Activated CD4-positive, alpha-beta T cell treated with anti-CD3 and anti-CD28 coated beads, Interleukin-2, Interleukin-4, amounts not matched to agents 100 ng/mL and 50 ng/mL, durations not matched to agents 16 hours and 8 hours (primary cell): ENCODE measurements around the gene CARD6.
"Not testable (repeated sequence)": the region's sequence is repeated elsewhere in the genome, so short reads cannot be mapped to it uniquely, and the experiment has no call there.

Experiments used
- DNase-seq: peaks from one replicate; pipeline ENCODE4 v3.0.0-alpha.2; 2020; ENCODE audit warnings: low spot score

CARD6 gene

DNA sequence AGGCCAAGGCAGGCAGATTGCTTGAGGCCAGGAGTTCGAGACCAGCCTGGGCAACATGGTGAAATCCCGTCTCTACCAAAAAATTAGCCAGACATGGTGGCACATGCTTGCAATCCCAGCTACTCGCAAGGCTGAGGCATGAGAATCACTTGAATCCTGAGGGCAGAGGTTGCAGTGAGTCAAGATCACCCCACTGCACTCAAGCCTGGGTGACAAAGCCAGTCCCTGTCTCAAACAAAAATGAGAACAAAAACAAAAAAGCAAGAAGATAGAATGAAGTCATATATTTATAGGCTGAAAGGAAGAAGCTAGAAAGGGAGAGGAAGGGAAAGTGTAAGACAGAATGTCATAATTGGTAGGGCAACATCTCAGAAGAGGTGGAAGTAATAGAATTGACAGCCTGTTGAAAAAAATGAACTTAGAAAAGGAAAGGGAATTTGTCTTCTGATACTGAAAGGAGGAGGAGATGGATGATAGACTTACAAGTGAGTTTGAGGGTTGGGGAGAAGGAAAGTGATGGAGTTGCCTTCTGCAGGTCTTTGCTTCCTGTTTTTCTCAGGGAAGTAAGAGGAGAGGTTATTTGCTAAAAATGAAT is 32.2 kb downstream of the CARD6 start:
- no peak for DNase-seq

DNA sequence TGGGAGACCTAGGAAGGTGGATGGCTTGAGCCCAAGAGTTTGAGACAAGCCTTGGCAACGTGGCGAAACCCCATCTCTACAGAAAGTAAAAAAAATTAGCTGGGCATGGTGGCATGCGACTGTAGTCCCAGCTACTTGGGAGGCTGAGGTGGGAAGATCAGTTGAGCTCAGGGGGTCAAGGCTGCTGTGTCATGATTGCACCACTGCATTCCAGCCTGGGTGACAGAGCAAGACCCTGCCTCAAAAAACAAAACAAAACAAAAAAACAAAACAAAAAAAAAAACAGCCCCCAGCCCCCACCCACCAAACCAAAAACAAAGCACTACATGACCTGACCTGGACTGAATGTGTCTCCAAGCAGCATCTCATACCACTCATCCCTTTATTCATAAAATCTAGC is 34.8 kb downstream of the CARD6 start:
- DNase-seq: no peak

DNA sequence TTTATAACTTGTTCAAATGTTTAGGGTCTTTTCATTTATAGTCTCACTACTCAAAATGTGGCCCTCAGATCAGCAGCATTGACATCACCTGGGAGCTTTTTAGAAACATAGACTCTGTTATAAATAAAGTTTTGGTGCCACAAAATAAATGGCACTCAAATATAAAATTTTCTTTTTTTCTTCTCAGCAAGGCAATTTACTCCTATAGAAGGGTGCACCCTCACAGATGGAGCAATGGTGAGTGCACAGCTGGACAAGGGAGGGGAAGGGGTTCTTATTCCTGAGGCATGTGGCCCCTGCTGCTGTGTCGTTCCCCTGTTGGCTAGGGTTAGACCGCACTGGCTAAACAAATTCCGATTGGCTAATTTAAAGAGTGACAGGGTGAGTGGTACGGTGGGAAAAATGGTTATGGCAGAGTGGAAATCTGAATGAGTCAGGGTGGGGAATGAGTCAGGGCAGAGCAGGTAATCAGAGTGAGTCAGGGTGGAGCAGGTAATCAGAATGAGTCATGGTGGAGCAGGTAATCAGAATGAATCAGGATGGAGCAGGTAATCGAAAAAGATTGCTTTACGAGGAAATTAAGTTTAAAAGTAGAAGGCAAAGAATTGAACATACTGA is 36.3 kb downstream of the CARD6 start:
- DNase-seq: peak; percentile 3

DNA sequence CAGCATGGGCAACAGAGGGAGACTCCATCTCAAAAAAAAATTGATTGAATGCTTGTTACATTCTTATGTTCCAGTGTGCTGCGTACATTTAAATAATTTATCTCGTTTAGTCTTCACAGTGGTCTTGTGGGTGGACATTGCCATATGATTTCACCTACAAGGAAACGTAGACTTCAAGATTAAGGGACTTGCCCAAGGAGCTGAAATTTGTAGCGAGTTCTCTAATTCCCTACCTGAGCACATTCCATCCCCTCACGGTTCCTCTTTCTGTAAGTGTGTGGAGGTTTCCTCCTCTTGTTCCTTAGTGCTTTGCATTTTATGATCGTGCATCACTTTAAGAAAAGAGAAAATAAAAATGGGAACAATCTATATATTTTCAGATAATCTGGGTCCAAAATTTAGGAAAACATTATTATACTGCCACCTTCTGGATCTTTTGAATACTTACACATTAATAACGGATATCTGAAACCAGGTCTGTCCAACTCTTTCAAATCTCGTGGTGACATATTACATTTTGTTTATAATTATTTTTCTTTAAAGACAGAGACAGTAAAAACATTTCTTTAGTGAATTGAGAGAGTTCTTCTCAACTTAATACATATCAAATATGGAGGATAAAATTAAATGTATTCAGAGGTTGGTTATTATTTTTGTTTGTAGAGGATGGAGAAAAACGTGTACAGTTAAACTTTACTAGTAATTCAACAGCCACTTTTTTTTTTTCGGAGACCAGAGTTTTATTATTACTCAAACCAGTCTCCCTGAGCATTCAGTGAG is 38.2 kb downstream of the CARD6 start:
- peak; percentile 7 for DNase-seq

DNA sequence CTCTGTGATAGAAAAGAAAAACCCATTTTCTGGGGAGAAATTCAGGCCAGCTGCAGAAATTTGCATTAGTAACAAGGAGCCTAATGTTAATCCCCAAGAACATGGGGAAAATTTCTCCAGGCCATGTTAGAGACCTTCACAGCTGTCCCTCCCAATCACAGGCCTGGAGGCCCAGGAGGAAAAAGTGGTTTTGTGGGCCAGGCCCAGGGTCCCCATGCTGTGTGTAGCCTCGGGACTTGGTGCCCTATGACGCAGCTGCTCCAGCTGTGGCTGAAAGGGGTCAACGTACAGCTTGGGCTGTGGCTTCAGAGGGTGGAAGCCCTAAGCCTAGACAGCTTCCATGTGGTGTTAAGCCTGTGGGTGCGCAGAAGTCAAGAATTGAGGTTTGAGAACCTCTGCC is 41.1 kb downstream of the CARD6 start:
- no peak for DNase-seq

DNA sequence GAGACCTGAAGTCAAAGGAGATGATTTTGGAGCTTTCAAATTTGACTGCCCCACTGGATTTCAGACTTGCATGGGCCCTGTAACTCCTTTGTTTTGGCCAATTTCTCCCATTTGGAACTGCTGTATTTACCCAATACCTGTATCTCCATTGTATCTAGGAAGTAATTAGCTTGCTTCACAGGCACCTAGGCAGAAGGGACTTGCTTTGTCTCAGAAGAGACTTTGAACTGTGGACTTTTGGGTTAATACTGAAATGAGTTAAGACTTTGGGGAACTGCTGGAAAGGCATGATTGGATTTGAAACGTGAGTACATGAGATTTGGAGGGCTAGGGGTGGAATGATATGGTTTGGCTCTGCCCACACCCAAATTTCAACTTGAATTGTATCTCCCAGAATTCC is 41.9 kb downstream of the CARD6 start:
- not testable (repeated sequence) for DNase-seq

DNA sequence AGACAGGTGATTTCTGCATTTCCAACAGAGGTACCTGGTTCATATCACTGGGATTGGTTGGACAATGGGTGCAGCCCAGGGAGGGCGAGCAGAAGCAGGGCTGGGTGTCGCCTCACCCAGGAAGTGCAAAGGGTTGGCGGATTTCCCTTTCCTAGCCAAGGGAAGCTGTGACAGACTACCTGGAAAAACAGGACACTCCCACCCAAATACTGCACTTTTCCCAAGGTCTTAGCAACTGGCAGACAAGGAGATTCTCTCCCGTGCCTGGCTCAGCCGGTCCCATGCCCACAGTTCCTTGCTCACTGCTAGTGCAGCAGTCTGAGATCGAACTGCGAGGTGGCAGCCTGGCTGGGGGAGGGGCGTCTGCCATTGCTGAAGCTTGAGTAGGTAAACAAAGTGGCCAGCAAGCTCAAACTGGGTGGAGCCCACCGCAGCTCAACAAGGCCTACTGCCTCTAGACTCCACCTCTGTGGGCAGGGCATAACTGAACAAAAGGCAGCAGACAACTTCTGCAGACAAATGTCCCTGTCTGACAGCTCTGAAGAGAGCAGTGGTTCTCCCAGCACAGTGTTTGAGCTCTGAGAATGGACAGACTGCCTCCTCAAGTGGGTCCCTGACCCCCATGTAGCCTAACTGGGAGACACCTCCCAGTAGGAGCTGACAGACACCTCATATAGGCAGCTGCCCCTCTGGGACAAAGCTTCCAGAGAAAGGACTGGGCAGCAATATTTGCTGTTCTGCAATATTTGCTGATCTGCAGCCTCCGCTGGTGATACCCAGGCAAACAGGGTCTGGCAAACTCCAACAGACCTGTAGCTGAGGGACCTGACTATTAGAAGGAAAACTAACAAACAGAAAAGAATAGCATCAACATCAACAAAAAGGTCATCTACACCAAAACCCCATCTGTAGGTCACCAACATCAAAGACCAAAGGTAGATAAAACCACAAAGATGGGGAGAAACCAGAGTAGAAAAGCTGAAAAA is 54.6 kb downstream of the CARD6 start:
- DNase-seq: not testable (repeated sequence)

DNA sequence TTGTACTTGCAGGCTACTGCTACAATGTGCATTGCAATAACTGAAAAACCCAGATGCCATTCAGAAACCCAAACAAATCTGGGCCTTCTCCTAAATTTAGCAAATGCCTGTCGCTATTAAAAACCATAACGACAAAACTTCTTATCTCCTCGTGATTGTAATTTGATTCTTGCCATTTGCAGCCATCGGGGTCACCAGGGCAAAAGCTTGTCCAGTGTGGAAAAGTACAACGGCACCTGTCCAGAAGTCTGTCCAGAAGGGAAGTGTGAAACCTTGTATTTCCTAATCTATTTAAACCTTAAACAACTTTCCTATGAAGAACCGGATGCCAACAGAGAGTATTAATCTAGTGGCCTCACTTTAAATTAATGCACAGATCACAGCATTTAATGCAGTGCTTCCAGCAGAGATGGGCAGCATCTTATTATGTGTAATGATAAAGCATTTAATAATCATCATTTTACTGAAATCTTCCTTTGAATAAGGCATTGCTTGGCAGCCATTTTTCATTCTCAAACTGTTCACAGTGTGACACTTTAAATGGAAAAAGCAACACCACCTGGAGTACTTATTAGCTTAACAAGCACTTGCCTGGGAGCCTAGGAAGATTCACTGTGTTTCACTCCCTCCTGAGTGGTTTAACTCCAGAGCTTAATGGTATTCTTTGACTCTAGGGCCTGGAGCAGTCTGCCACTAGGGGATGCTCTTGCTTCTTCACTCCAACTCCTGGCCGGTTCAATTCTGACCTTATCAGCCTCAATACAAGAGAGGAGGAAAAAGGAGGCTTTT is 63.2 kb downstream of the CARD6 start:
- DNase-seq: peak; percentile 52

DNA sequence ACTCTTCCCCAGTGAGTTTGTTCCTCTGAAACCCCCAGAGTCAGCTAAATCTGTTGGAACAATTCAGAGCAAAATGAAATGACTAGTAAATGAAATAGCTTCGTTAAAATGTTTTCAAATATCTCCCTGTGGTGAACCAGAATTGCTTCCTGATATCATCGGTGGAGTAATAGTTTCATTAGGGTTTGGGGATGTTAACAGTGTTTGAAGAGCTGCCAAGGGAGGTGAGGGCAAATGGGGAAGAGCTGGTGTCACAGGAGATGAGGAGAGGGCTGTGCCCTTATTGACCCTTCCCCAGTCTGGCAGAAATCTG is 63.8 kb downstream of the CARD6 start:
- no peak for DNase-seq

DNA sequence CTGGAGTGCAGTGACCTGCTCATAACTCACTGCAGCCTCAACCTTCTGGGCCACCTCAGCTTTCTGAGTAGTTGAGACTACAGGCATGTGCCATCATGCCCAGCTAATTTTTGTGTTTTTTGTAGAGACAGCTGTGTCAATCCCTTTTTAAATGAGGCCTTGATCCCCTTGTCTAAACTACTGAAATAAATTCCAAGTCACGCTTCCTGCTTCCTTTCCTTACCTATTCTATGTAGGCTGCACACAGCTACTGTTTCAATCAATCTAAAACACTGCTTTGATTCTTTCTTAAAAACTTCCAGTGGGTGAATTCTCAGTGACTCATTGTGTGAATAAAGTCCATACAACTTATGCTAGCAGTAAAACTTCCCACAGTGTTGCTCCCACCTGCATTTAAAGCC is 65.2 kb downstream of the CARD6 start:
- no peak for DNase-seq

DNA sequence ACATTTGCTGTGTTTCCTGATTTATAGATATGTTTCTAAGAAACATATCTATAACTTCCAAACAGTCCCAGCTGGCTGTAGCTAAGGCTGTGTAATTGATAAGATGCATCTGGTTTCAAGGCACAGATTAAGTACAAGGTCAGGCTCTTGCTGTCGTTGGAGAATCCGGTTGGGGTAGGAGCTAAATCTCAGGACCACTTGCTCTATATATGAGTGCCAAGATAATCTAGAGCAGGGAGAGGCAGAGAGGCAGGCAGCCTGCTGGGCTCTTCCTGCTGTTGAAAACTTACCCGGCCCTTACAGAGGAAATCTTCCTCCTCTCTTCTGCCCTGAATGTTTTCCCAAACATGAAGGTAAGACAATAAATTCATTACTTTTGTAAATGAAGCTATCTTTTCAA is 68.1 kb downstream of the CARD6 start, which contains the start of gene C7:
C7 (plus strand) TSS at position 234 of the 400 bp plus-strand sequence; CDS start at position 348, 114 bp downstream.
- no peak for DNase-seq

DNA sequence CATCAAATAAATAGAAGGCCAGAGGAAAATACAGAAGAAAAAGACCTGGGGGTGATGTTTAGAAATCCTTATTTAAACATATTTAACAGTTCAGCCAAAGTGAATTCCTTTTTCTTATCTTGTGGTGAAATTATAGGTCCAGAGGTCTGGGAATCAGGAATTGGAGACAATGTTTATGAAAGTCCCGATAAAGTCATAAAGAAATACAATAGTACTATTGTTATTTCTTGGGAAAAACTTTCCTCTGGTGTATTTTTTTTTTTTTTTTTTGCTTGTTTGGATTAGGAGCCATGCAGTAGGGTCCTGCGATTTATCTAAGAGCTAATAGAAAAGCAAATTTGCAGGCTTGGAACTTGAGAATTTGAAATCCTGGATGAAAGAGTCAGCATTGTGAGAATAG is 68.6 kb downstream of the CARD6 start:
- no peak for DNase-seq
